SK-N-MC (cell line): ENCODE data around the gene PTPRJ.

Experiments used
- DNase-seq: peaks from one replicate; pipeline ENCODE4 v3.0.0-alpha.2; 2011; ENCODE audit warnings: low read depth, low spot score
- H3K27ac ChIP-seq: fragments of 200-600 bp; sonication (generic); 2 replicates; pipeline ENCODE4 v1.5.1; 2016; ENCODE audit warnings: mixed run types
- H3K36me3 ChIP-seq: fragments of 200-600 bp; sonication (generic); 2 replicates; pipeline ENCODE4 v1.6.1; 2017; ENCODE audit warnings: antibody characterized with exemption, low read length, mixed read lengths; ENCODE audit not compliant: insufficient read depth
- H3K4me3 ChIP-seq: fragments of 200-600 bp; sonication (generic); 2 replicates; pipeline ENCODE4 v1.5.1; 2016
- H3K9ac ChIP-seq: fragments of 200-600 bp; sonication (generic); 2 replicates; pipeline ENCODE4 v1.8.0; 2017; ENCODE audit warnings: mixed run types, mixed read lengths; ENCODE audit not compliant: insufficient read length
- H3K9me3 ChIP-seq: fragments of 200-600 bp; sonication (generic); 2 replicates; pipeline ENCODE4 v1.6.1; 2017; ENCODE audit warnings: low read depth, mild to moderate bottlenecking, antibody characterized with exemption, low read length, moderate library complexity, mixed read lengths
- EZH2 ChIP-seq: fragments of 200-600 bp; sonication (generic); IDR thresholded peaks from one replicate; pipeline ENCODE4 v1.6.1; 2017; ENCODE audit warnings: antibody characterized with exemption
- FOXP2 ChIP-seq: optimal IDR thresholded peaks from 2 replicates; pipeline ENCODE3; 2011; ENCODE audit warnings: mild to moderate bottlenecking, moderate library complexity; ENCODE audit not compliant: insufficient read depth; ENCODE audit errors: extremely low read length, control extremely low read depth
- POLR2AphosphoS5 ChIP-seq: IDR thresholded peaks from 2 replicates; pipeline ENCODE4 v1.6.1; 2012; ENCODE audit warnings: mild to moderate bottlenecking, low read depth, low read length, borderline replicate concordance

PTPRJ gene

DNA sequence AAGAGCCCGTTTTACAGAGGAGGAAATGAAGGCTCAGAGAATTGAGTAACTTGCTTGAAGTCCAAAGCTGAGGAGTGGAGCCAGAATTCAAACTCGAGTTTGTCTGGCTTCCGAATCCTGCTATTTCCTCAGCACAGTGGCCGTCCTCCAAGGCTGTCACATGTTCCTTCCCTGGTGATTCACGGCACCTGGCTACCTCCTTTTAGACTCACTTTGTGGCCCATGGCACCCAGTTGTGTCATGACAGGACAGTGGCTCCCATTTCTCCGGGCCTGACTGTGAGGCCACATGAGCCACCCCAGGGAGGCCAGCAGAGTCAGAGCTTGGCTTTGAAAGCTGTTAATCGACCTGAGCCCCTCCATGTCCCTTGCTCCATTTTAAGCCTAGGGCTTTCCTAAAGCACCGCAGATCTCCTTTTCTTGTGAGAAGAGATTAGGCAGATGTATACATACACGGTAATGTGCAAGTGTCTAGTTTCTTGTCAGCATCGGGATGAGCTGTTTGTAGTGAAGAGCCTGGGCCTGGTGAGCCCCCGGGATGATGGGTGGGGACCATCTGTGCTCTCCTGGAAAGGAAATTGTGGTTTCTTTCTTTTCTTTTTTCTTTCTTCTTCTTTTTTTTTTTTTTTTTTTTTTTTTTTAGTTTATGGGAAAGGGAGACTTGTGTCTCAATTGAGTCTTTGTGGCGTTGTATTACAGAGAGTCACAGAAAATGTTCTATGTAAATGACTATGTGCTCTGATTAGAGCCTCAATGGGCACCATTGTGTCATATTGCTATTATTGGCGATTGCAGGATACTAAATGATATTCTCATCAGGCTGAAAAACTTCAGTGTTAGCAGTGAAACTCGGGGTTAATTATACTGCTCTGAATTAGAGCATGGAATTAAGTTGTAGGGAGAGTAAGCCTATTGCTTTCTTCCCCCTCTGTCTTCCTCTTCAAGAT lies 54.8 kb downstream of the PTPRJ start:
- Histone ChIP-seq H3K9me3 (no peaks in the 10 kb centered on the region), H3K9ac (no peak overlapping the region), H3K36me3 (no peaks in the 10 kb centered on the region), H3K27ac (no peak overlapping the region), H3K4me3 (no peak overlapping the region)
- DNase-seq: no peak
- TF ChIP-seq FOXP2 (no peak), POLR2AphosphoS5 (no peak), EZH2 (no peak)

GRCh38 chr11:48036011-48036410 lies 55.7 kb downstream of the PTPRJ start:
- TF ChIP-seq EZH2 (no peak), POLR2AphosphoS5 (no peak), FOXP2 (no peak)

DNA sequence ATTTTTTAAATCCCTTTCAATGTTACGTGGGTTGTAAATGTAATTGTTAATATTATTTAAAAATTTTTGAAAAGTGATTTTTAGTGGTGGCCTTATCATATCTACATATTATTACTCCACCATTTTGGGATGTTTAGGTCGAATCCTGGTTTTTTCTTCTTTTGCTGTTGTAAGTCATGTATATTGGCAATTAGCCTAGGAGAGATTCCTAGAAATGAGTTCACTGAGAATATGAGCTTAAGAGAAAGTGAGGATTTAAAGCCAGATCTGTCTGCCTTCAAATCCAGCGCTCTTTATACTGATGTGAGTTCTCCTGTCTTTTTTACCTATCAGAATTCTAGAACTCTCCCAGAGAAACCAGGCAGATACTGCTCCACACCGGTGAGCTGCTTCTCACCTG lies 56.1 kb downstream of the PTPRJ start:
- Histone ChIP-seq H3K4me3 (no peak overlapping the region), H3K36me3 (no peaks in the 10 kb centered on the region), H3K27ac (no peak overlapping the region), H3K9me3 (no peaks in the 10 kb centered on the region), H3K9ac (no peak overlapping the region)
- DNase-seq: no peak
- no peak for TF ChIP-seq EZH2
- TF ChIP-seq POLR2AphosphoS5: no peak
- TF ChIP-seq FOXP2: no peak

More at GRCh38 chr11:48036011-48036410, 55.7 kb downstream of the PTPRJ start:
- Histone ChIP-seq H3K9me3 (no peaks in the 10 kb centered on the region), H3K36me3 (no peaks in the 10 kb centered on the region), H3K27ac (no peak overlapping the region), H3K9ac (no peak overlapping the region), H3K4me3 (no peak overlapping the region)
- DNase-seq: no peak

GRCh38 chr11:48037709-48038468 lies 57.5 kb downstream of the PTPRJ start:
- DNase-seq: no peak
- no peak overlapping the region for H3K27ac ChIP-seq
- no peaks in the 10 kb centered on the region for H3K9me3 ChIP-seq
- no peak overlapping the region for H3K9ac ChIP-seq
- TF ChIP-seq EZH2 (no peak), FOXP2 (no peak), POLR2AphosphoS5 (no peak)
- H3K4me3 ChIP-seq: no peak overlapping the region
- no peaks in the 10 kb centered on the region for H3K36me3 ChIP-seq

GRCh38 chr11:48040830-48041444 lies 60.6 kb downstream of the PTPRJ start:
- no peak overlapping the region for H3K27ac ChIP-seq
- no peak overlapping the region for H3K9ac ChIP-seq
- no peak for DNase-seq
- H3K9me3 ChIP-seq: no peaks in the 10 kb centered on the region
- no peaks in the 10 kb centered on the region for H3K36me3 ChIP-seq
- TF ChIP-seq POLR2AphosphoS5 (no peak), EZH2 (no peak), FOXP2 (no peak)
- H3K4me3 ChIP-seq: no peak overlapping the region

DNA sequence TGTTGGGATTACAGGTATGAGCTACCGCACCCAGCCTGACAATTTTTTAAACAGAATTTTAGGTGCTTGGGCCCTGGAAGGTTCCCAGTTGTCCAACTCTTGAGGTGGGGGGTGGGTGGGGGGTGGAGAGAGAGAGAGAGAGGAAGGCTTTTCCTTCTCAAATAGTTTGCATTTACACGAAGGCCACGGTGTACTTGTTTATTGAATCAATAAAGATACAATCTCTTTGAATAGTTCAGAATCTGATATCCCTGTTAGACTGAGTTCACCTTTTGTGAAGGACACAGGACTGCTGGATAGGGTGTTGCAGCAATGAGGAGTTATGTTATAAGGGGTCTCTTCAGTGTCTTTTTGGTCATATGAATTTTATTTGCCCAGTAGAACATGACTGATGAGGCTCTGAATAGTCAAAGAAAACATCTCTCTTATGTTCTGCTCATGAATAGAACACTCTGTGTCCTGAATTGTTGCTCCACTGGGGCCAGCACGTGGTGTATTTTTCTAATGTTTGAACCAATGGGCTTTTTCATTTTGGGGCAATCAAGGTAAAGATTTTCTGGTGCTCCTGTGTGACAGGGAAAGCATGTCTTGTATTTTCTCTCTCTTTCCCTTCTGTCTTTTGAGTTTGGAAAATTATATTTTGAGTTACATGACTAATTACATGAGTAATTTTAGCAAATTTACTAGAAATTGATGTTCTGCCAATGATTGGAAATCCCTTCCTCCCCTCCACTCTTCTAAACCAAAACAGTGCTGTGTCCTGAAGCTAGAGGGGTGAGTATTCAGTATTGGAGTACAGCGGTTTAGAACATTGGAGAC lies 61.7 kb downstream of the PTPRJ start:
- H3K9ac ChIP-seq: no peak overlapping the region
- no peaks in the 10 kb centered on the region for H3K9me3 ChIP-seq
- no peak for TF ChIP-seq EZH2
- no peak for TF ChIP-seq POLR2AphosphoS5
- no peak for TF ChIP-seq FOXP2
- no peak for DNase-seq
- no peaks in the 10 kb centered on the region for H3K36me3 ChIP-seq
- no peak overlapping the region for H3K27ac ChIP-seq
- H3K4me3 ChIP-seq: no peak overlapping the region

- H3K9me3 ChIP-seq: no peaks in the 10 kb centered on the region
- TF ChIP-seq EZH2 (no peak), POLR2AphosphoS5 (no peak)
- H3K9ac ChIP-seq: no peak overlapping the region
- no peak overlapping the region for H3K27ac ChIP-seq
- H3K4me3 ChIP-seq: no peak overlapping the region
- no peaks in the 10 kb centered on the region for H3K36me3 ChIP-seq
- DNase-seq: no peak
These were observed 63.0 kb downstream of the PTPRJ start for GRCh38 chr11:48043111-48043990.

- no peak for TF ChIP-seq FOXP2
- TF ChIP-seq POLR2AphosphoS5: no peak
- TF ChIP-seq EZH2: no peak
- H3K4me3 ChIP-seq: no peak overlapping the region
- no peak overlapping the region for H3K27ac ChIP-seq
- DNase-seq: no peak
- H3K9me3 ChIP-seq: no peaks in the 10 kb centered on the region
- no peaks in the 10 kb centered on the region for H3K36me3 ChIP-seq
- H3K9ac ChIP-seq: no peak overlapping the region
These were observed 63.7 kb downstream of the PTPRJ start for GRCh38 chr11:48043991-48044512.
